ENCODE measurements around the gene DACH1. TPM values are rescaled to one million over a fixed set of nuclear protein-coding genes. Genes with fewer than 3 reads are reported as not detected.

The DACH1 gene
- total and polyA plus RNA-seq, 2 of the 8 experiments (the other 6 are each of a cell fraction or from before 2014, with no cell fraction given), result 0.12 to 0.67 TPM

DNA sequence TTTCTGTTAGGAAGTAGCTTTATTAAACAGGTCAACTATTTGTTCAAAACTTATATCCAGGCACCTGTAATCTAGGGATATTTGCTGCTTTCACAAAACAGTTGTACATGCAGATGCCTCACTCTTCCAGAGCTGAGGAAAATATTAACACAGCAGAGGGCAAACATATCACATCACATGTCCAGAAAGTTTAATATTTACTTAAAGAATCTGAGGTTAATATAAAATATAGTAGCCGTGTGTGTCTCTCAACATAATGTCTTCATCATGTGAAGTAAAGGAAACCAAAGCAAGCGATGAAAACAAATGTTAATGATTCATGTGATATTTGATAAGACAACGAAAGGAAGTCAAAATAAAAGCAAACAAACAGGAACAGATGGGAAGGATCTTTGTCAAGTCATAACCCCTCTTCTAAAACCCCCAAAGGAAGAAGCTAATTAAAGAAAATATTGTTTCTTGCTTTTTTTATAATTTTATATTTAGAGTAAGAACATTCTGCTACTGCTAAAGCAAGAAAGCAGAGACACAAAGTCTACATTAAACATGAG lies 418.8 kb downstream of the DACH1 start:
- Histone ChIP-seq H3K36me3 (ENCODE audit: control insufficient read depth in 2 of 4, insufficient read depth in 4 of 4, low read length in 3 of 4) (no peaks in the 10 kb centered on the region), H2BK12ac (ENCODE audit: low read depth, low read length) (no peak overlapping the region), H3K4ac (replicated peaks; ENCODE audit: insufficient read length, low read depth, low read length) (no peak overlapping the region), H3K27ac (ENCODE audit: low read depth, low read length) (no peak overlapping the region), H2BK120ac (replicated peaks; ENCODE audit: low read depth, low read length) (no peak overlapping the region), H3K23me2 (ENCODE audit: low read depth, low read length) (no peaks in the 10 kb centered on the region), H3K27me3 (replicated peaks in 1 of 4; ENCODE audit: control insufficient read depth in 3 of 4, extremely low read depth in 1 of 4, insufficient read depth in 3 of 4, low read length in 3 of 4) (no peaks in the 10 kb centered on the region), H3K18ac (ENCODE audit: extremely low read depth, low read length) (no peak overlapping the region), H2BK5ac (ENCODE audit: low read depth, low read length) (no peak overlapping the region), H4K5ac (ENCODE audit: insufficient read length, low read depth, low read length) (no peak overlapping the region), H3K56ac (replicated peaks; ENCODE audit: insufficient read length, low read depth, low read length) (no peak overlapping the region), H3K4me3 (ENCODE audit: extremely low read depth in 1 of 4, insufficient read depth in 2 of 4, low read depth in 3 of 4, low read length in 4 of 4) (no peak overlapping the region), H3K79me1 (ENCODE audit: low read depth, low read length) (no peaks in the 10 kb centered on the region), H4K8ac (ENCODE audit: extremely low read depth, insufficient read depth, low read length) (no peak overlapping the region), H2AFZ (ENCODE audit: low read length) (no peak overlapping the region), H3K9me3 (ENCODE audit: insufficient read depth in 2 of 2, low read depth in 1 of 2, low read length in 1 of 2) (no peaks in the 10 kb centered on the region), H3K4me2 (ENCODE audit: insufficient read depth in 1 of 2, low read depth in 2 of 2, low read length in 2 of 2) (no peak overlapping the region), H2AK5ac (ENCODE audit: low read depth, low read length) (no peak overlapping the region), H3K4me1 (replicated peaks in 1 of 4; ENCODE audit: control insufficient read depth in 3 of 4, insufficient read depth in 4 of 4, low read length in 3 of 4) (no peaks in the 10 kb centered on the region), H3K23ac (ENCODE audit: insufficient read length) (no peak overlapping the region), H4K20me1 (replicated peaks in 1 of 2; ENCODE audit: control insufficient read depth in 1 of 2, insufficient read depth in 2 of 2, low read length in 2 of 2) (no peaks in the 10 kb centered on the region), H4K91ac (replicated peaks; ENCODE audit: insufficient read length, low read length) (no peak overlapping the region), H2BK15ac (ENCODE audit: low read length) (no peak overlapping the region), H3K79me2 (ENCODE audit: control insufficient read depth in 1 of 2, insufficient read depth in 2 of 2, low read length in 2 of 2) (no peaks in the 10 kb centered on the region), H3K14ac (ENCODE audit: insufficient read length) (no peak overlapping the region), H2BK20ac (ENCODE audit: low read length) (no peak overlapping the region), H3K9ac (replicated peaks in 1 of 4; ENCODE audit: extremely low read depth in 1 of 4, low read depth in 3 of 4, low read length in 3 of 4) (no peak overlapping the region)
- ChIA-PET POLR2A (ENCODE audit: partially characterized antibody) (no interaction called here), CTCF (ENCODE audit: partially characterized antibody) (no interaction called here)
- 95% methylated on average over 3 of the region's 3 CpGs; no CpG with 5 or more reads in 1 of the 2 experiments for WGBS, 2 experiments (ENCODE audit: extremely low coverage in 1 of 2, insufficient coverage in 1 of 2, insufficient read length in 1 of 2, insufficient replicate concordance in 2 of 2, low coverage in 1 of 2, low lambda C conversion rate in 2 of 2, missing lambda C conversion rate in 1 of 2)
- FAIRE-seq, result no peak
- no peak for DNase-seq (ENCODE audit: low read depth in 1 of 2, low spot score in 2 of 2)
- TF ChIP-seq YY1 (IDR thresholded peaks at IDR 0.05; ENCODE audit: low read depth, low read length), result no peak

Data from H1 (cell line).